Fibroblast of lung (primary cell): ENCODE results near the gene OR2L5. TPM values are rescaled to one million over a fixed set of nuclear protein-coding genes. Genes with fewer than 3 reads are reported as not detected.

ENCODE experiments used
- DNase-seq, 2 donors: peaks; one replicate each; pipeline versions ENCODE4 v3.0.0 to v3.0.0-alpha.2; 2010; ENCODE audit warnings: low read depth in 2 of 2
- H2AFZ ChIP-seq: 2 replicates; pipeline ENCODE4 v1.5.1; 2012; ENCODE audit warnings: low read length, control low read depth, inconsistent platforms
- H3K27ac ChIP-seq: 2 replicates; pipeline ENCODE4 v1.5.1; 2011; ENCODE audit warnings: low read length, control low read depth; ENCODE audit not compliant: insufficient read depth
- H3K27me3 ChIP-seq: 2 replicates; pipeline ENCODE4 v1.5.1; 2011; ENCODE audit warnings: mild to moderate bottlenecking, low read length; ENCODE audit not compliant: control insufficient read depth, insufficient read depth
- H3K36me3 ChIP-seq: 2 replicates; pipeline ENCODE4 v1.5.1; 2011; ENCODE audit warnings: low read length; ENCODE audit not compliant: control insufficient read depth, insufficient read depth
- H3K4me1 ChIP-seq: 2 replicates; pipeline ENCODE4 v1.5.1; 2011; ENCODE audit warnings: low read length; ENCODE audit not compliant: control insufficient read depth, insufficient read depth; ENCODE audit errors: extremely low read depth
- H3K4me2 ChIP-seq: 2 replicates; pipeline ENCODE4 v1.5.1; 2011; ENCODE audit warnings: low read length, control low read depth; ENCODE audit not compliant: insufficient read depth; ENCODE audit errors: extremely low read depth
- H3K4me3 ChIP-seq, 4 experiments: fragments of 200-600 bp in 1 of 4; sonication (generic) in 1 of 4; replicated peaks in 1 of 4; 2 replicates each; pipeline ENCODE4 v1.5.1; 2011 to 2016; ENCODE audit warnings: low read length in 4 of 4, low read depth in 3 of 4, mild to moderate bottlenecking in 3 of 4, control low read depth in 2 of 4, inconsistent platforms in 1 of 4, mixed read lengths in 1 of 4; ENCODE audit not compliant: insufficient read depth in 1 of 4; ENCODE audit errors: control extremely low read depth in 1 of 4
- H3K79me2 ChIP-seq: 2 replicates; pipeline ENCODE4 v1.5.1; 2012; ENCODE audit warnings: mild to moderate bottlenecking, low read length, inconsistent platforms; ENCODE audit not compliant: control insufficient read depth, insufficient read depth
- H3K9ac ChIP-seq: 2 replicates; pipeline ENCODE4 v1.5.1; 2011; ENCODE audit warnings: mild to moderate bottlenecking, low read length, control low read depth; ENCODE audit not compliant: insufficient read depth
- H3K9me3 ChIP-seq: 2 replicates; pipeline ENCODE4 v1.5.1; 2012; ENCODE audit warnings: low read depth, low read length; ENCODE audit not compliant: control insufficient read depth, insufficient read depth
- H4K20me1 ChIP-seq: 2 replicates; pipeline ENCODE4 v1.5.1; 2011; ENCODE audit warnings: low read length; ENCODE audit not compliant: control insufficient read depth, insufficient read depth; ENCODE audit errors: extremely low read depth
- EZH2 ChIP-seq: IDR thresholded peaks from 2 replicates; pipeline ENCODE4 v1.5.1; 2012; ENCODE audit warnings: low read length, control low read depth, mild to moderate bottlenecking; ENCODE audit errors: missing control alignments
- polyA plus RNA-seq, 2 donors: library from polyadenylated mRNA; depleted of rRNA in 1 of 2; stranded (reverse) in 1 of 2; unstranded in 1 of 2; fragments of >200 nt; gene quantifications; 2 replicates each; pipeline ENCODE4 v1.2.1, GENCODE V29; 2011 to 2012; ENCODE audit warnings: missing spikeins in 1 of 2
- total RNA-seq: library from RNA; depleted of rRNA; stranded (reverse); fragments of >200 nt; gene quantifications from 2 replicates; pipeline ENCODE4 v1.2.1, GENCODE V29; 2014
- TF ChIP-seq, protein P1 (sequence below), 2 donors: IDR thresholded peaks in 1 of 2; conservative IDR thresholded peaks in 1 of 2; 1 replicate in 1 of 2; 2 replicates in 1 of 2; pipeline ENCODE4 v1.5.1; 2011 to 2012; ENCODE audit warnings: low read length in 2 of 2, control low read depth in 1 of 2, inconsistent platforms in 1 of 2, low read depth in 1 of 2, mild to moderate bottlenecking in 1 of 2

Gene OR2L5
- total and polyA plus RNA-seq, 2 donors (not counting 1 experiment from before 2014, with no cell fraction given): not detected

DNA sequence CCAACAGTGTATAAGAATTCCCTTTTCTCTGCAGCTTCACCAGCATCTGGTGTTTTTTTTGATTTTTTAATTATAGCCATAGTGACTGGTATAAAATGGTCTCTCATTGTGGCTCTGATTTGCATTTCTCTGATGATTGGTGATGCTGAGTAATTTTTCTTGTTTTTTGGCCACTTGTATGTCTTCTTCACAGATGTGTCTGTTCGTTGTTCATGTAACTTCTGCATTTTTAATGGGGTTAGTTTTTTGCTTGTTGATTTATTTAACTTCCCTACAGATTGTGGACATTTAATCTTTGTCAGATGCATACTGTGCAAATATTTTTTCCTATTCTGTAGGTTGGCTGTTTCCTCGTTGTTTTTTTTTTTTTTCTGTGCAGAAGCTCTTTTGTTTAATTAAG lies 20.5 kb upstream of the OR2L5 start:
- Histone ChIP-seq H3K9ac (no peak overlapping the region), H2AFZ (no peak overlapping the region), H4K20me1 (no peaks in the 10 kb centered on the region), H3K79me2 (no peaks in the 10 kb centered on the region), H3K9me3 (no peaks in the 10 kb centered on the region), H3K27ac (no peak overlapping the region), H3K4me1 (no peaks in the 10 kb centered on the region), H3K27me3 (no peaks in the 10 kb centered on the region), H3K4me3 (no peak overlapping the region), H3K4me2 (no peak overlapping the region), H3K36me3 (no peaks in the 10 kb centered on the region)
- DNase-seq: no peak
- no peak for TF ChIP-seq EZH2
- TF ChIP-seq, protein P1, sequence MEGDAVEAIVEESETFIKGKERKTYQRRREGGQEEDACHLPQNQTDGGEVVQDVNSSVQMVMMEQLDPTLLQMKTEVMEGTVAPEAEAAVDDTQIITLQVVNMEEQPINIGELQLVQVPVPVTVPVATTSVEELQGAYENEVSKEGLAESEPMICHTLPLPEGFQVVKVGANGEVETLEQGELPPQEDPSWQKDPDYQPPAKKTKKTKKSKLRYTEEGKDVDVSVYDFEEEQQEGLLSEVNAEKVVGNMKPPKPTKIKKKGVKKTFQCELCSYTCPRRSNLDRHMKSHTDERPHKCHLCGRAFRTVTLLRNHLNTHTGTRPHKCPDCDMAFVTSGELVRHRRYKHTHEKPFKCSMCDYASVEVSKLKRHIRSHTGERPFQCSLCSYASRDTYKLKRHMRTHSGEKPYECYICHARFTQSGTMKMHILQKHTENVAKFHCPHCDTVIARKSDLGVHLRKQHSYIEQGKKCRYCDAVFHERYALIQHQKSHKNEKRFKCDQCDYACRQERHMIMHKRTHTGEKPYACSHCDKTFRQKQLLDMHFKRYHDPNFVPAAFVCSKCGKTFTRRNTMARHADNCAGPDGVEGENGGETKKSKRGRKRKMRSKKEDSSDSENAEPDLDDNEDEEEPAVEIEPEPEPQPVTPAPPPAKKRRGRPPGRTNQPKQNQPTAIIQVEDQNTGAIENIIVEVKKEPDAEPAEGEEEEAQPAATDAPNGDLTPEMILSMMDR (conservative IDR thresholded peaks at IDR 0.05 in 1 of 2, IDR thresholded peaks at IDR 0.05 in 1 of 2; ENCODE audit: low read depth in 1 of 2, low read length in 2 of 2): no peak

DNA sequence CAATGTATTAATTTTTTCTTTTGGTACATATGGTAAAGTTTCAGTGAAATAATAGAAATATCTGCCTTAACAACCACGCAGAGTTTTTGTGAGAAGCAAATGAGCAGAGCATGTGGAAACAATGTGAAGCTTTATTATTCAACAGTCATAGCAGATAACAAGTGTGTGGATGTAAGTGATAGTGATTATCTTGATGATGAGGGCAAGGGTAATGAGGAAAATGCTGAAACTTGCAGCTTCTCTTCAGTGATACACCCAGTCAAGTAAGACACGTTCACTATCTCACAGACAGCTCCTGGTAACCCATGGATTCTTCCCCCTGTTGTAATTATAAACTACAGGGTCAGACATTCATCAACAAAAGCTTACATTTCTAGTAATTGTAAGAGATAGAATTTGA lies 14.6 kb upstream of the OR2L5 start:
- H3K4me3 ChIP-seq: no peak overlapping the region
- TF ChIP-seq, protein P1 (conservative IDR thresholded peaks at IDR 0.05 in 1 of 2, IDR thresholded peaks at IDR 0.05 in 1 of 2; ENCODE audit: low read depth in 1 of 2, low read length in 2 of 2): no peak
- TF ChIP-seq EZH2: no peak
- no peaks in the 10 kb centered on the region for H3K36me3 ChIP-seq
- no peak overlapping the region for H2AFZ ChIP-seq
- no peaks in the 10 kb centered on the region for H3K4me1 ChIP-seq
- no peaks in the 10 kb centered on the region for H3K79me2 ChIP-seq
- H3K4me2 ChIP-seq: no peak overlapping the region
- DNase-seq: no peak
- no peak overlapping the region for H3K27ac ChIP-seq
- H3K9me3 ChIP-seq: no peaks in the 10 kb centered on the region
- no peak overlapping the region for H3K9ac ChIP-seq
- no peaks in the 10 kb centered on the region for H4K20me1 ChIP-seq
- no peaks in the 10 kb centered on the region for H3K27me3 ChIP-seq

DNA sequence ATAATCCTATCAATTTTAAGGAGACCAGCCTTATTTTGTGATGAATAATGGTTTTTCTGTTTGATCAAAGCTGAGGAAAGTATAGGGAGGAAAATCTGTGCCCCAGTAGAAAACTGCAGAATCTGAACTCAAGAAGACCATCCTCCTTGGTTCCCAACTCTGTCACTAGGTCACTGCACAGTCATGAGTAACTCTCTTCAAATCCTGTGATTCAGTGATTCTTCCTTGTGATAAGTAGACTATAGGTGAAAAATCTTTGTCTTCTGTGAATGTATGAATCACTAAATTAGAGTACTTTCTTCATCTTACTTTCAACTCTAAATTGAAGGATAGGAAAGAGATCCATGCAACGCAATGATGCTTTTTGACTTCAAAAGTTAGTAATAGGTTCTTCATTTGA lies 13.3 kb upstream of the OR2L5 start:
- Histone ChIP-seq H4K20me1 (no peaks in the 10 kb centered on the region), H3K4me1 (no peaks in the 10 kb centered on the region), H3K4me3 (no peak overlapping the region), H3K36me3 (no peaks in the 10 kb centered on the region), H3K27me3 (no peaks in the 10 kb centered on the region), H3K9ac (no peak overlapping the region), H3K79me2 (no peaks in the 10 kb centered on the region), H3K27ac (no peak overlapping the region), H3K9me3 (no peaks in the 10 kb centered on the region), H3K4me2 (no peak overlapping the region), H2AFZ (no peak overlapping the region)
- TF ChIP-seq, protein P1 (conservative IDR thresholded peaks at IDR 0.05 in 1 of 2, IDR thresholded peaks at IDR 0.05 in 1 of 2; ENCODE audit: low read depth in 1 of 2, low read length in 2 of 2): no peak
- no peak for TF ChIP-seq EZH2
- no peak for DNase-seq
